Astrocyte of the hippocampus (primary cell): ENCODE measurements around the gene NCOA1.
A peak's percentile ranks its signal among the peaks of the same experiment; 100 is the strongest.
"Not testable (repeated sequence)": the region's sequence is repeated elsewhere in the genome, so short reads cannot be mapped to it uniquely, and the experiment has no call there.

Source experiments
- DNase-seq: peaks from one replicate; pipeline ENCODE4 v3.0.0; 2011; ENCODE audit warnings: low read depth, low spot score

NCOA1 gene

DNA sequence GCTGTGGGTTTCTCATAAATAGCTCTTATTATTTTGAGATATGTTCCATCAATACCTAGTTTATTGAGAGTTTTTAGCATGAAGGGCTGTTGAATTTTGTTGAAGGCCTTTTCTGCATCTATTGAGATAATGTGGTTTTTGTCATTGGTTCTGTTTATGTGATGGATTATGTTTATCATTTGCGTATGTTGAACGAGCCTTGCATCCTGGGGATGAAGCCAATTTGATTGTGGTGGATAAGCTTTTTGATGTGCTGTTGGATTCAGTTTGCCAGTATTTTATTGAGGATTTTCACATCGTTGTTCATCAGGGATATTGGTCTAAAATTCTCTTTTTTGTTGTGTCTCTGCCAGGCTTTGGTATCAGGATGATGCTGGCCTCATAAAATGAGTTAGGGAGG is 42.5 kb downstream of the NCOA1 start:
- not testable (repeated sequence) for DNase-seq

DNA sequence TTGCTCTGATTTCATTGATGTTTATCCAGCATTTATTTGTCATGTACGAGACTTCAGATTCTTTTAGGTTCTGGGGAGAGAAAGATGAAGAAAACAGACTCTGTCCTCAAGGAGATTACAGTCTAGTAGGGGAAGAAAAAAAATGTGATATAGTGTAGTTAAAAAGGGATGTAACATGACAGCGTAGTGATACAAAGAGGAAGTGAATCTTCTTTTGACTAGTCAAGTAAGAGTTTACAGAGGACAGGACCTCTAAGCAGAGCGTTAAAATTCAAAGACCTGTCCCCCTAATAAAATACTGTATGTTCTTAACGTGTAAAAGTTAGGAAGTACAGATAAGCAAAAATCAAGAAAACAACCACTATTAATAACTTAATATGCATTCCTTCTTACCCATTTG is 47.7 kb downstream of the NCOA1 start:
- DNase-seq: no peak

DNA sequence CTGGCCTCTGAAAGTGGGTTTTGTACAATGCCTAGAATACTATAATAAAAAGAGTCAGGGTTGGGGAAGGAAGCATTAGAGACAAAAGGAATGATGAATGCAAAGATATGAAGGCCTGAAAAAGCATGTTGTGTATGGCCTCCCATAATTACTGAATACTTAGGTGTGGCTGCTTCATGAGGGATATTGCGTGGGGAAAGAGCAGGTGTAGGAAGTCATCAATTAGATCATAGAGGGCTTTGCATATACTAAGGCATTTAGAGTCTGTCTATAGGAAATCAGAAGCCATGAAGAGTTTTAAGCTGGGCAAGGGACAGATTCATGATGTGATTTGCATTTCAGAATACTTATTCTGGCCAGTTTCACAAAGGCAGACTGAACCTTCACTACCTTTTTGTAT is 48.2 kb downstream of the NCOA1 start:
- no peak for DNase-seq

DNA sequence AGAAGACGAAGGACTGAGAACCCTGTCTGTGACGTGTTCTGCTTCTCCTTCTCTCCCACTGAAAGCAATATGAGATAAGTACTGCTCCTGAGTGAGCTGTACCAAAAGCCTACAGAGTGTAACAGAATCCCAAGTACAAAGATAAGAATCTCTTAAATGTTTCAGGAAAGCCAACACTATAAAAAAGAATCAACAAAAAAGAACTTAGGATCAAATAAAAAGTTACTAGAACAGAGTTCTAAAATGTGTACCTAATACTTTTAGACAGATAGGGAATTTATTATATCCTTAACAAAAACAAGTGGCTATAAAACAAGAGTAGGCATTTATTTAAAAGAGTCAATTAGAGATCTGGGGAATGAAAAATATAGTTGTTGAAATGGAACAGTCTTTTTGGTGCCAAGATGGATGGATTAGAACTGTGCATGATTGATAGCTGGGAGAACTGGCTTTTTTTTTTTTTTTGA is 49.0 kb downstream of the NCOA1 start:
- no peak for DNase-seq

DNA sequence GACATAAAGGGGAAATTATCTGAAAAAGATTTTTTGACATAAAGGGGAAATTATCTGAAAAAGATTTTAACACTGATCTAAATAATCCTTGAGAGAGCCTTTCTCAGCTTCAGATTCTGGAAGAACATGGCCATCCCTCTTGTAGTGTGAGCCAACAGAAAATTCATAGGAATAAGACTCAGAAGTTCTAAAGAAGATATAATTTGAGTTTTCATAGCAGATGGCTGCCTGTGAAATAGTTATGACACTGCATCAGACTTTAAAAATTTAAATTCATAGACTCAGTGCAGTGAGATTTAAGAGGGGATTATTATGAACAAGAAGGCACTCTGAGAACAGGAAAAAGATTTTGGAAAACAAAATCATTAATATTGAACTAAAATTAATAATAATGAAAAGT is 50.6 kb downstream of the NCOA1 start:
- DNase-seq: no peak

DNA sequence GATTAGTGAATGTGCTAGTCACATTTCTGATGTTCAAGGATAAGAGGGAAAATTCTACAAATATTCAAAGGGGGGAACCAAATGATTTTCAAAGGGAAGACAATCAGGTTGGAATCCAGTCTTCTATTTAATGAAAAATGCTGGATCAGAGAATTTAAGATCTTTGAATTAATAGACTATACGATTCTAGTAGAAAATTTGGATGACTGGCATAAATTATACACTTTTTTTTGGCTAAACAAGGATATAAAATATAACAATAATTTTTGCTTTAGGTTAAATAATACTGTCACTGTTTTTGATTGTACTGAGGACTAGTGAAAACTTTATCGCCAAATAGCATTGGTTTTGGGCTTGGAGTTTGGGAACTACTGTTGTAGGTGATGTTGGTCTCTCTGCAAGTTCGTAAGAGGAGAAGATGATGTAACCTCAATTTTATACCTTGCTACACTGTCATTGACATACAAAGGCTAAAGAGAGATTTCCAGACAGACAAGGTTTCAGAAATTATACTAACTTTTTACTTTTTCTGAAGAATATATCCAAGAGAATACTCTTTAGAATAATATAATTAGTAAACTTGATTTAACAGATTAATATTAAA is 51.3 kb downstream of the NCOA1 start:
- no peak for DNase-seq

DNA sequence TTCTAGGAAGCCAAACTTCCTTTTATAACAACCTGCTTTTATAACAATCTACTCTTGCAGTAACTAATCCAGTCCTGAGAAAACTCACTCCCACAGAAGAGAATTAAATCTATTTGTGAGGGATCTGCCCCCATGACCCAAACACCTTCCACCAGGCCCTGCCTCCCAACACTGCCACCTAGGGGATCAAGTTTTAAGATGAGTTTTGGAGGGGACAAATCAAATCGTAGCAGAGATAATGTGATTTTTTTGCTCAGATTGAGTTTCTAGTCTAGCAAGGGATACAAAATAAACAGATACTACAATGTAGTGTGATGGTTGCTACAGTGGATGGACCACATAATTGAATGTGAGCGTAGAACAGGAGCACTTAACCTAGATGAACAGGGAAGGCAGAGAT is 52.2 kb downstream of the NCOA1 start:
- DNase-seq: no peak

DNA sequence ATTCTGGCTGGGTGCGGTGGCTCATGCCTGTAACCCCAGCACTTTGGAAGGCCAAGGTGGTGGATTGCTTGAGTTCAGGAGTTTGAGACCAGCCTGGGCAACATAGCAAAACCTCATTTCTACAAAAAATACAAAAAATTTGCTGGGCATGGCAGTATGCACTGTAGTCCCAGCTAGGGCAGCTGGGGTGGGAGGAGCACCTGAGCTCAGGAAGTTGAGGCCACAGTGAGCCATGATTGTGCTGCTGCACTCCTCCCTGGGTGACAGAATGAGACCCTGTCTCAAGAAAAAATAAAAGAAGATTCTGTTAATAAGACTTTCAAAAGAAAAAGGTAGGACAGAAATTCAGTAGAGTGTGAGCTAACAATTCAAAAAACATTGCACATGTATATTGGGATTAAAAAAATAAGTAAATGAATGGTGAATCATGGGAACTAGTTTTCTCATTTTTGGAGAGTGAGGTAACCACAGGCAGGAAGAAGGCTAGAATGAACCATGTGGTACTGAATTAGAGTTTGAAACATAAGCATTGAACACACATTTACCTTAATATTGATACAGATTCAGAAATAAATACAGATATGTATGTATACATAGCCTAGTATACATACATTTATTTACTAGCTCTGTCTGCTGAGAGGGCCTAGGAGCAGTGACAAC is 53.5 kb downstream of the NCOA1 start:
- no peak for DNase-seq

DNA sequence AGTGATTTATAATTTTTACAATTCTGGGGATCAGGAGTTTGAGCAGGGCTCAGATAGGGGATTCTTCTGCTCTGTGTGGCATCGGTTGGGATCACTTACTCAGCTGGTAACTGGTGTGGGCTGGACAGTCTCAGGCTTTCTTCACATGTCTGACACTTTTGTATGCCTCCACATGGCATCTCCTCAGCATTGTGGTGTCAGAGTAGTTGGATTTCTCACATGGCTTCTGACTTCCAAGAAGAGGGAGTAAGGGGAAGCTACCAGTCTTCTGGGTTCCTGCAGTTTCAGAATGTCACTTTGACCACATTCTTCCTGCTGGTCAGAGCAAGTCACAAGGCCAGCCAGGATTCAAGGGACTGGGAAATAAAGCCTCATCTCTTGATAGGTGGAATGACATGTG is 55.6 kb downstream of the NCOA1 start:
- no peak for DNase-seq

DNA sequence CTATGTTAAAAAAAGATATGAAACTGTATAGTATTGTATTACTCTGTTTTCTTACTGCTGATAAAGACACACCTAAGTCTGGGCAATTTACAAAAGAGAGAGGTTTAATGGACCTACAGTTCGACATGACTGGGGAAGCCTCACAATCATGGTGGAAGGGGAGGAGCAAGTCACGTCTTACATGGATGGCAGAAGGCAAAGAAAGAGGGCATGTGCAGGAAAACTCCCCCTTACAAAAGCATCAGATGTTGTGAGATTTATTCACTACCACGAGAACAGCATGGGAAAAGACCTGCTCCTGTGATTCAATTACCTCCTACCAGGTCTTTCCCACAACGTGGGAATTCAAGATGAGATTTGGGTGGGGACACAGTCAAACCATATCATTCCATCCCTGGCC is 57.0 kb downstream of the NCOA1 start:
- DNase-seq: no peak

DNA sequence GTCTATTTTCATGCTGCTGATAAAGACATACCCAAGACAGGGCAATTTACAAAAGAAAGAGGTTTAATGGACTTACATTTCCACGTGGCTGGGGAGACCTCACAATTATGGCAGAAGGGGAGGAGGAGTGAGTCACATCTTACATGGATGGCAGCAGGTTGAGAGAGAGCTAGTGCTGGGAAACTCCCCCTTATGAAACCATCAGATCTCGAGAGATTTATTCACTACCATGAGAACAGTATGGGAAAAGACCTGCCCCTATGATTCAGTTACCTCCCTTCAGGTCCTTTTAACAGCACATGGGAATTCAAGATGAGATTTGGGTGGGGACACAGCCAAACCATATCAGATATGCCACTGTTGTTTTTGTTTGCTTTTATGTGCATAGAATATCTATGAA is 59.2 kb downstream of the NCOA1 start:
- not testable (repeated sequence) for DNase-seq

DNA sequence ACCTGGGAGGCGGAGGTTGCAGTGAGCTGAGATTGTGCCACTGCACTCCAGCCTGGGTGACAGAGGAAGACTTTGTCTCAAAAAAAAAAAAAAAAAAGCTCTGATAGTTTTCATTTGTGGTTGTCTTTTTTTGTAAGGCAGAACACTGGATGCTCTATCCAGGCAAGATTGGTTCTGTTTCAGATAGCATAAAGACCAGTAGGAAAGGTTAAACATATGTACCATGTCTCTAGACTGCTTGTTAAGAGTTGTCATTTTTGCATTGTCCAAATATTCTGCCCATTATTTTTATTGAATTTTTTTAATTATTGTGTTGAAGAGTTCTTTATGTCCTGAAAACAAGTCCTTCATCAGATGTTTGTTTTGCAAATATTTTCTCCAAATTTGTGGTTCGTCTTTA is 60.0 kb downstream of the NCOA1 start:
- no peak for DNase-seq

DNA sequence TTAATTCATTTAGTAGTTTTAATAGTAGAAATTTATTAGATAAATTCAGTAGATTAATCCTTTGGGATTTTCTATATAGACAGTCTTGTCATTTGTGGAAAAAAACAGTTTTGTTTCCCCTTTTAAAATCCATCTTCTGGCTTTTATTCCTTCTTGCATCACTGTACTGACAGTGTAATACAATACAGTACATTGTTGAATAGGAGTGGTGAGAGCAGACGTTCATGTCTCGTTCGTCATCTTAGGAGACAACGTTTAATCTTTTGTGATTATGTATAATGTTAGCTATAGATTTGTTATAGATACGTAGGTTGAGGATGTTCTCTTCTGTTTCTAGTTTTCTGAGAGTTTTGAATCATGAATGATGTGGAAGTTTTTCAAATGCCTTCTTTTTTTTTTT is 61.8 kb downstream of the NCOA1 start:
- no peak for DNase-seq

DNA sequence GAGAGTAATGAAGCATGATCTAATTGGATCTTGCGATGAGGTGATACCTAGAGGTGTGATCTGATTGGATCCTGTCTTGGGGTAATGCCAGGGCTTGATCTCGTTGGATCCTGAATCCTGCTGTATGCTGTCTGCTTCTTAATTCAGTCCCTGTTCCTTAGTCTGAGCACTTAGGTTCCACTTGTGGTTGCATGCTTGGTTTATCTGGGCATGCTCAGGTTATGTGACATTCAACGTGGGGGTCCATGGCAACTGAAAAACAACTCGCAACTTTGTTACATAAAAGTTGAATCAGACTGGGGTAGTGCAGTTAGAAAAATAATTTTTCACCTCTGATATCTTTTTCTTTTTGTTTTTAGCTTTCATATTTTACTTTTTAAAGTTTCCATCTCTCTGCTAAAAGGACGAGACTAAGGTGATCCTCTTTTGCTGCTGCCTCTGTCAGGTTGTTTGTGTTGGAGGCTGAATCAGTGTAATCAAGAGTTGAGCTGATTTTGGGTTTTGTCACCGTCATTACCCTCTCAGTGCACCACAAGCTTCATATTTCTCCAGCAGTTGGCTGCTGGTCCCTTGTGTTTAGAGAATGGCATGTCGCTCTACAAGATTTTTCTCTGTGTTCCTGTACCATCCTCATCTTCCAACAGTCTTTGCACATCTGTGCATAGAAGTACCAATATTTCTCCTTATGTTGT is 67.9 kb downstream of the NCOA1 start:
- DNase-seq: peak; percentile 17

DNA sequence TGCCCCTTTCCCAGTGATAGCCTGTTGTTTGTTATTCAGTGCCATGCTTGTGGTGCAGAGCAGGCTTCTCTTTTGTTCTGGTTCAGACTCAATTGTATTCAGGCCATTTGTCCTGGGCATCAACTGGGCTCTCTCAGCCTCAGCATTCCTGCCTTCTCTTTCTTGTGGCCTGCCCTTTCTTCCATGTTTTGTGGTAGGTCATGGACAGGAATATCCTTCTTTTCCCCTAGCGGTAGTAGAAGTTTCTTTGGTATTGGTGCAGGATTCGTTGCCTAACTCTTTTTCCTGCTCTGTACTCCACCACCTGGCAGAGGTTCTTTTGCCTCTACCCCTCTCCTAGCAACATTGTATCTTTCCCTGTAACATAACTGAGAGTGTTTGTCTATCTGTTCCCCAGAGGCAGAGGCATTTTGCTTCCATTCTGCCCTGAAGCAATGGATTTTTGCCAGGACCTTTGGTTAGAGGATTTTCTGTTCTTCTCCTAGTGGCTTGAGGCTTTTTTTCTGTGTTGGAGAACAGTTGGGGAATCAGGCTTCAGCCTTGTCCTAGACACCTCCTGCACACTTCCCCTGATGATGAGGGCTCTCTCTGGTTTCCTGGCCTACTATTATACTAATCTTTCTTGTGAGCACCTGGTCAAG is 68.5 kb downstream of the NCOA1 start:
- DNase-seq: peak; percentile 66

DNA sequence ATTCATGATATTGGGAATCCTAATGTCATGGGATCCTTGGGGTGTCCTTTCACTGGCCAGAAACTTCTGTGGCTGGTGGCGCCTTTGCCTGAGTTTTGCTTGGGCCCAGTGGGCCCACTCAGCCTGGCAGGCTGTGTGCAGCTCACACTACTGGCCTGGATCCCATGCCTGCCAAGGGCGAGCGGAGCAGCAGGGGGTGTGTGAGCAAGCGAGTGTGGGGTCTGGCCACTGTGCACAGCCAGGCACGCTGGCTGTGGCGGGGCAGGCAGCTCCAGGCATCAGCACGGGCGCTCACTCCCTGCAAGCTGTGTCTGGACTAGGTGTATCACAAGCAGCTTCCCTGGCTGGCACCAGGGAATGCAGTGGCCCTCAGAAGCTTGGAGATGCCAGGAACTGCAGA is 74.5 kb downstream of the NCOA1 start:
- no peak for DNase-seq

DNA sequence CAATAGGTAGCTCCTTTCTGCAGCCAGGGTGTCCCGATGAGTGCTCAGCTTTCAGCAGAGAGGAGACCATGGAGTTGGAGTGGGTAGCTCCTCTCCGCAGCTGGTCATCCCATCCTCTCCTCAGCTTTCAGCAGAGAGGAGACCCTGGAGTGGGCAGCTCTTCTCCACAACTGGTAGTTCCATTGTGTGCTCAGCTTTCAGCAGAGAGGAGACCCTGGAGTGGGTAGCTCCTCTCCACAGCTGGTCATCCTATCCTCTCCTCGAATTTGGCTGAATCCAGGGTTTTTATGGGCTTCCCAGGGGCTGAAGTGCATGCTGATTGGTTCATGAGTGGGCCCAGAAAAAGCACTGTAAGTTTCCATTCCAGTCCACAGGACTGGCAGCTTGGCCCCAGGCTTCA is 75.2 kb downstream of the NCOA1 start:
- DNase-seq: no peak

DNA sequence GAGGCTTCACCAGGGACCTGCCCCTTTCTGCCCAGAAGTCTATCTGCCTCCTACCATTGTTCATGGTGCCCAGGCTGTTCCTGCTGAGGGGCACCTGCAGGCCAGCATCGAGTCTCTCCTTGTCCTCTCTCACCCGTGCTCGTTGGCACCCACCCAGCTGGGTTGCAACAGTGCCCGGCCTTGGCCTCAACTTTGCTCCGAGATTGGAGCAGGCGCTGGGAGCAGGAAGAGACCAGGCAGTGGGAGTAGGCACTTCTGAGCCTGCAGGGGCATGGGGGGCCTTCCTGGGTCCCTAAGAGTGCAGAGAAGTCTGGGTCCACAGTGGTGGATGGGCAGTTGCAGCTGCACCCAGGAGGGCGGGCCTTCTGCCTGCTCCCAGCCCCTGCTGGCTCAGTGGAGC is 75.6 kb downstream of the NCOA1 start:
- no peak for DNase-seq

DNA sequence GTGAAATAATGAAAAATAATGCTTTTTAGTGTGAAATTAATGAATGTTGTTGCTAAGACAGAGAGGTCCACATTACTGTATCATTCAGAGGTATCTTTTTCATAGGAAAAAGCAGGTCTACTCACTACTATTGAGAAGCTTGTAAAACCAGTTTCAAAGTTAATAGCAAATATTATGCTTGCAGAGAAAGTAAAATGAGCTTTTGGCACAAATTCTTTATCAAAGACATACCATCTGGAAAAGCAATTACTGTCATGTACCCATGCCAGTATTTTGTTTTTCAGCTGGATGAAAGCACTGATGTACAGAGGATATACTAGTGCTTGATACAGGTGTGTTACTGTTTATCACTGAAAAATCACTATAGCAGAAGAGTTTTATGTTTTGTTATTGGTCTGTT is 77.5 kb downstream of the NCOA1 start:
- DNase-seq: no peak

DNA sequence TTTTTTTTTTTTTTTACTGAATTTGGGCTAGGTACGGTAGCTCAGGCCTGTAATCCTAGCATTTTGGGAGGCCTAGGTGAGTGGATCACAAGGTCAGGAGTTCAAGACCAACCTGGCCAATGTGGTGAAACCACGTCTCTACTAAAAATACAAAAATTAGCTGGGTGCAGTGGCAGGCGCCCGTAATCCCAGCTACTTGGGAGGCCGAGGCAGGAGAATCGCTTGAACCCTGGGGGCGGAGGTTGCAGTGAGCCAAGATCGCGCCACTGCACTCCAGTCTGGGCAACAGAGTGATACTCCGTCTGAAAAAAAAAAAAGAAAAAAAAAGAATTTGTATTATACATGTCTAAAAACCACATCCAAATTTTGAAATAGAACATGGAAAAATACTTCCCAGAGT is 78.5 kb downstream of the NCOA1 start:
- not testable (repeated sequence) for DNase-seq

DNA sequence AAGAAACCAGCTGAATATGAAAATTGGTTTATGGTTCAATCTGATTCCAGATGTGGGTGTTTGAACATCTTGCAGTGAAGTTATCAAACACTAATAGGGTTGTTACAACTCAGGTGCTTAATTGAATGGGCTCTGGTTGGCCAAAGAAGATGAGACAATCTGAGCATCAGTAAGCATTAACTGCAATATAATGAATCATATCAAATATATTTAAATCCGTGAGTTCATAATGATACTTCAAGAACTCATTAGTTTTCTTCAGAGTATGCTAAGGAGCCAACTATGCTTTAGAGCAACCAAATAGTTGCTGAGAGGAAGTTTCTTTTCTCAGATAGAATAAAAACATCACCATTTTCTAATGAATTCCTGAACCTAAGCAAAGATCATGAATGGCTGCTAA is 79.2 kb downstream of the NCOA1 start:
- DNase-seq: no peak

DNA sequence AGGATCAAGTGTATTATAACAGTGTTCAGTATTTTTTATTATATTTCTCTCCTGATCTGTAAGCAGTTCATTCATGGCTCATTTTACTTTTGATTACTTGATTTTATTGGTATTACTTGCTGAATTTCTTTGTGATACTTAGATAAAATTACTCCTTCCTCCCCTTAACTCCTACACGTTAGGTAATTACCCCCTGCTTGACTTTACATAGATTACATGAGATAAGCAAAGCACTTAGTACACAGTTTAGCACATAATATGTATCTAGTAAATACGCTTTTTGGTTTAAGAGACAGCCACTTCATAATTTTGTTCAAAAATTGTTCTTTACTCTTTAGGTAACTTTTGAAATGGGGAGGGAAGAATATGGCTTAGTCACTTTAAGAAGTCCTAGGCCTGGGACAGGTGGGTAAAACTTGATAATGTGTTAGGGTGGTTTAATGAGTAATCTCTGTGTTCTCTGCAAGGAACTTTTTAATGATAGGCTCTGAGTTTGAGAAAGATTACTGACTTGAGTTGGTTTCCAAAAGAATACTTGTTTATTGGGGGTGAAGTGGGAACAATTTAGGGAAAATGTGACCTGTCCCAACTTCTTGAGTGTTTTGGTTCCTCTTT is 80.9 kb downstream of the NCOA1 start:
- DNase-seq: no peak
